Stimulated activated CD8-positive, alpha-beta memory T cell treated with anti-CD3 and anti-CD28 coated beads, Interleukin-7, amount 100 ng/mL, for 1 hour (primary cell): Measurements from ENCODE around the gene PFDN4.
"Not testable (repeated sequence)": the region's sequence is repeated elsewhere in the genome, so short reads cannot be mapped to it uniquely, and the experiment has no call there.

Source experiments
- DNase-seq, 2 donors: peaks; one replicate each; pipeline ENCODE4 v3.0.0-alpha.2; 2020; ENCODE audit warnings: low read depth in 2 of 2

The PFDN4 gene

GRCh38 chr20:54223751-54224150 lies 15.9 kb downstream of the PFDN4 start:
- DNase-seq: no peak

GRCh38 chr20:54224642-54225041 lies 16.8 kb downstream of the PFDN4 start:
- not testable (repeated sequence) for DNase-seq

GRCh38 chr20:54227241-54227640 lies 19.4 kb downstream of the PFDN4 start:
- DNase-seq: no peak

- DNase-seq: no peak
These were observed 19.9 kb downstream of the PFDN4 start for GRCh38 chr20:54227751-54228150.

GRCh38 chr20:54228841-54229240 lies 21.0 kb downstream of the PFDN4 start:
- DNase-seq: no peak

GRCh38 chr20:54229566-54230160 lies 21.8 kb downstream of the PFDN4 start:
- no peak for DNase-seq

GRCh38 chr20:54231036-54231435 lies 23.1 kb downstream of the PFDN4 start:
- no peak for DNase-seq

- DNase-seq: no peak
These were observed 27.1 kb downstream of the PFDN4 start for GRCh38 chr20:54234991-54235390.

GRCh38 chr20:54237116-54237943 lies 29.4 kb downstream of the PFDN4 start:
- no peak for DNase-seq

GRCh38 chr20:54244113-54244512 lies 36.2 kb downstream of the PFDN4 start:
- no peak for DNase-seq

GRCh38 chr20:54248705-54249104 lies 40.8 kb downstream of the PFDN4 start:
- not testable (repeated sequence) for DNase-seq

GRCh38 chr20:54250691-54251090 lies 42.8 kb downstream of the PFDN4 start:
- no peak for DNase-seq

- DNase-seq: no peak
These were observed 43.2 kb downstream of the PFDN4 start for GRCh38 chr20:54251096-54251495.

GRCh38 chr20:54254596-54254995 lies 46.7 kb downstream of the PFDN4 start:
- no peak for DNase-seq

- DNase-seq: no peak
These were observed 47.3 kb downstream of the PFDN4 start for GRCh38 chr20:54255157-54255556.

GRCh38 chr20:54256202-54256601 lies 48.3 kb downstream of the PFDN4 start:
- DNase-seq: no peak

GRCh38 chr20:54257071-54257816 lies 49.4 kb downstream of the PFDN4 start:
- DNase-seq: no peak

GRCh38 chr20:54260116-54260515 lies 52.2 kb downstream of the PFDN4 start:
- DNase-seq: no peak

GRCh38 chr20:54262671-54263070 lies 54.8 kb downstream of the PFDN4 start:
- DNase-seq: no peak

- DNase-seq: no peak
These were observed 55.3 kb downstream of the PFDN4 start for GRCh38 chr20:54263116-54263690.

GRCh38 chr20:54265791-54266190 lies 57.9 kb downstream of the PFDN4 start:
- not testable (repeated sequence) for DNase-seq

GRCh38 chr20:54266844-54267243 lies 59.0 kb downstream of the PFDN4 start:
- DNase-seq: no peak
